Nephron (organoid): ENCODE results near the gene GRIP2.

Source experiments
- H3K27ac Mint-ChIP-seq, 3 experiments: 2 replicates each; pipeline ENCODE4 v1.8.0; 2020; ENCODE audit warnings: mixed read lengths in 3 of 3, mild to moderate bottlenecking in 2 of 3, moderate library complexity in 1 of 3
- H3K27me3 Mint-ChIP-seq: 2 replicates; pipeline ENCODE4 v1.8.0; 2021; ENCODE audit warnings: low read depth, mild to moderate bottlenecking, moderate library complexity, mixed read lengths
- H3K36me3 Mint-ChIP-seq: 2 replicates; pipeline ENCODE4 v1.8.0; 2020; ENCODE audit warnings: low read depth, mixed read lengths
- H3K4me1 Mint-ChIP-seq: 2 replicates; pipeline ENCODE4 v1.8.0; 2020; ENCODE audit warnings: mixed read lengths
- H3K4me3 Mint-ChIP-seq, 3 experiments: 2 replicates each; pipeline ENCODE4 v1.8.0; 2020; ENCODE audit warnings: mild to moderate bottlenecking in 3 of 3, mixed read lengths in 3 of 3, moderate library complexity in 2 of 3
- H3K9me3 Mint-ChIP-seq: 2 replicates; pipeline ENCODE4 v1.8.0; 2020; ENCODE audit warnings: mixed read lengths
- CTCF ChIP-seq, 3 experiments: fragments of 200-600 bp; sonication (generic); IDR thresholded peaks; one replicate each; pipeline ENCODE4 v1.5.0; 2021; ENCODE audit warnings: antibody characterized with exemption in 3 of 3; ENCODE audit not compliant: unreplicated experiment in 3 of 3

GRIP2 gene

GRCh38 chr3:14464521-14464920 lies 75.6 kb downstream of the GRIP2 start:
- no peak for TF ChIP-seq CTCF (IDR thresholded peaks at IDR 0.05; ENCODE audit: unreplicated experiment in 3 of 3)
- Mint-ChIP-seq H3K27ac (no peak overlapping the region), H3K9me3 (no peaks in the 10 kb centered on the region), H3K4me3 (no peak overlapping the region), H3K36me3 (peaks cover 28% of the 10 kb centered on the region), H3K4me1 (peaks cover 15% of the 10 kb centered on the region), H3K27me3 (no peaks in the 10 kb centered on the region)

- Mint-ChIP-seq H3K27me3 (no peaks in the 10 kb centered on the region), H3K27ac (no peak overlapping the region), H3K4me1 (peaks cover 16% of the 10 kb centered on the region), H3K9me3 (no peaks in the 10 kb centered on the region), H3K36me3 (peaks cover 29% of the 10 kb centered on the region), H3K4me3 (no peak overlapping the region)
- no peak for TF ChIP-seq CTCF (IDR thresholded peaks at IDR 0.05; ENCODE audit: unreplicated experiment in 3 of 3)
Measured at GRCh38 chr3:14464141-14464465, 76.0 kb downstream of the GRIP2 start.

- no peak for TF ChIP-seq CTCF (IDR thresholded peaks at IDR 0.05; ENCODE audit: unreplicated experiment in 3 of 3)
- Mint-ChIP-seq H3K36me3 (peaks cover 32% of the 10 kb centered on the region), H3K27me3 (no peaks in the 10 kb centered on the region), H3K4me1 (peaks cover 22% of the 10 kb centered on the region), H3K4me3 (no peak overlapping the region), H3K27ac (no peak overlapping the region), H3K9me3 (no peaks in the 10 kb centered on the region)
Measured at GRCh38 chr3:14463330-14464140, 76.6 kb downstream of the GRIP2 start.

GRCh38 chr3:14462738-14463137 lies 77.4 kb downstream of the GRIP2 start:
- Mint-ChIP-seq H3K4me1 (peaks cover 30% of the 10 kb centered on the region), H3K36me3 (peaks cover 32% of the 10 kb centered on the region), H3K9me3 (no peaks in the 10 kb centered on the region), H3K27me3 (no peaks in the 10 kb centered on the region), H3K27ac (peak overlapping the region in 2 of 3 experiments; percentile 6 to 21), H3K4me3 (no peak overlapping the region)
- TF ChIP-seq CTCF (IDR thresholded peaks at IDR 0.05; ENCODE audit: unreplicated experiment in 3 of 3), result no peak

- peak overlapping the region in 1 of 3 experiments; percentile 82 for H3K27ac Mint-ChIP-seq
- no peaks in the 10 kb centered on the region for H3K27me3 Mint-ChIP-seq
- peak; percentile 50 to 58 (median 51) for TF ChIP-seq CTCF (IDR thresholded peaks at IDR 0.05; ENCODE audit: unreplicated experiment in 3 of 3)
- peaks cover 31% of the 10 kb centered on the region for H3K36me3 Mint-ChIP-seq
- H3K4me1 Mint-ChIP-seq, result peaks cover 30% of the 10 kb centered on the region
- H3K9me3 Mint-ChIP-seq, result no peaks in the 10 kb centered on the region
- H3K4me3 Mint-ChIP-seq, result no peak overlapping the region
Measured at GRCh38 chr3:14461748-14462324, 78.3 kb downstream of the GRIP2 start.
